GM18498 (cell line): Measurements from ENCODE around the gene LY6G6F.
A peak's percentile ranks its signal among the peaks of the same experiment; 100 is the strongest.

ENCODE experiments used
- ATAC-seq: cut with Tn5 transposase; IDR thresholded peaks from one replicate; pipeline ENCODE4 v1.9.1; 2021; ENCODE audit warnings: mild to moderate bottlenecking, moderate library complexity; ENCODE audit not compliant: unreplicated experiment

LY6G6F gene

DNA sequence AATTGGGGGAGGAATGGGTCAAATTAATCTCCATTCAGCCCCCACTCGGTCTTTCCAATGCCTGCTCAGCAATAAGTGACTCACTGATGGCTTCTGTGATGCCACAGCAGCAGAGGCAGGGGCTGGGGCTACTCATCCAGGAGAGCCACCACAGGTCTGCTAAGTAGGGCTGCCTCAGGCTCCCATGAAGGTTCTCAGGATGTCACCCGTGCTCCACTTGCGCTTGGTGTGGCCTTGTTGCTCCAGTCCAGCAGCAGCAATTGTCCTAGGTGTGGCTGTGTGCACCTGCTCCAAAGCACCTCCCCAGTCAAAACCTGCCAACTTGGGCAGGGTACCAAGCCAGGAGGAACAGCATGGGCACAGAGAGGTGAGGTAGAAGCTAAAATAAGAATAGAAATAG, 15.5 kb downstream of the LY6G6F start:
- ATAC-seq = no peak

DNA sequence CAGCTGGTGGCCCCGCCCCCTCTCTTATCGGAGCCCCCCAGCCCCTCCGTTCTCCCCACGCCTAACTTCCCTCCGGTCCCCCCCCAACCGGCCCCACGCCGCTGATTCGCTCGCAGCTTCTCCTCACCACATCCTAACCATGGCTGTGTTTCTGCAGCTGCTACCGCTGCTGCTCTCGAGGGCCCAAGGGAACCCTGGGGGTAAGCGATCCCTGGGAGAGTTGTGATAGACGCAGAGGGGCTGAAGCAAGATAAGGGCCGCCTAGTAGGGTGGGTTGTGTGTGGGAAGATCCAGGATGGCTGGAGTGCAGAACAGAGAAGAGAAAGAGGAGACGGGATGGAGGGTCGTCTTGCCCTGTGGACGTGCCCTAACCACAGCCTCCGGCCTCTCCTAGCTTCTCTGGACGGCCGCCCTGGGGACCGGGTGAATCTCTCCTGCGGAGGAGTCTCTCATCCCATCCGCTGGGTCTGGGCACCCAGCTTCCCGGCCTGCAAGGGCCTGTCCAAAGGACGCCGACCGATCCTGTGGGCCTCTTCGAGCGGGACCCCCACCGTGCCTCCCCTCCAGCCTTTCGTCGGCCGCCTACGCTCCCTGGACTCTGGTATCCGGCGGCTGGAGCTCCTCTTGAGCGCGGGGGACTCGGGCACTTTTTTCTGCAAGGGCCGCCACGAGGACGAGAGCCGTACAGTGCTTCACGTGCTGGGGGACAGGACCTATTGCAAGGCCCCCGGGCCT, 16.7 kb downstream of the LY6G6F start, which contains the start of gene MPIG6B:
TSS of gene MPIG6B (plus strand) at position 129 of the 735 bp plus-strand sequence. CDS start at position 140, 11 bp downstream.
- no peak for ATAC-seq

DNA sequence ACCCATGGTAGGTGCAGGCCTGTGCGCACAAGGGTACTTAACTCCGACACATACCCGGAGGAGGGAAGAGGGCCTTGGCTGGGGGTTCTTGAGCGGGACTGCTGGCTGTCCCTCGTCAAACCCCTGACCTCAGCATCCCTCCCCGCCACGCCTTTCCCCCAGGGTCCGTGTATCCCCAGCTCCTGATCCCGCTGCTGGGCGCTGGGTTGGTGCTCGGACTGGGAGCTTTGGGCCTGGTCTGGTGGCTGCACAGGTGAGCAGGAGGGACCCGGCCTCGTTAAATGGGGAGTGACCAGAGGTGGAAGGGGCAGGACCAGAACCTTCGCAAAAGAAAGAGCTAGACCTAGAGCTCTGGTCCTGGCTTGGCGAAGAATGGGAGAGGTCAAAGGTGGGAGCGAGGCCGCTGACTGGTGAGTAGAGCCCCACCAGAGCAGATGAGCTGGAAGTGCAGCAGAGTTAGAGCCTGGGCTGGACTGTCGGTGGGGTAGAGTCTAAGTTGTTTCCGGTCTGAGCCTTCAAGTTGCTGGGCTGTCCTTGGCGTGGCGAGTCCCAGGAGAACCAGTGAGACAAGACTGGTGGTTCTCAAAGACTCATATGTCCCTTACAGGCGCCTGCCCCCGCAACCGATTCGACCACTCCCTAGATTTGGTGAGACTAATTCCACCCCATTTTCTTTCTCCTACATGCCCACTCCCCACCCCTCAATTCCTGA, 17.5 kb downstream of the LY6G6F start:
- no peak for ATAC-seq

DNA sequence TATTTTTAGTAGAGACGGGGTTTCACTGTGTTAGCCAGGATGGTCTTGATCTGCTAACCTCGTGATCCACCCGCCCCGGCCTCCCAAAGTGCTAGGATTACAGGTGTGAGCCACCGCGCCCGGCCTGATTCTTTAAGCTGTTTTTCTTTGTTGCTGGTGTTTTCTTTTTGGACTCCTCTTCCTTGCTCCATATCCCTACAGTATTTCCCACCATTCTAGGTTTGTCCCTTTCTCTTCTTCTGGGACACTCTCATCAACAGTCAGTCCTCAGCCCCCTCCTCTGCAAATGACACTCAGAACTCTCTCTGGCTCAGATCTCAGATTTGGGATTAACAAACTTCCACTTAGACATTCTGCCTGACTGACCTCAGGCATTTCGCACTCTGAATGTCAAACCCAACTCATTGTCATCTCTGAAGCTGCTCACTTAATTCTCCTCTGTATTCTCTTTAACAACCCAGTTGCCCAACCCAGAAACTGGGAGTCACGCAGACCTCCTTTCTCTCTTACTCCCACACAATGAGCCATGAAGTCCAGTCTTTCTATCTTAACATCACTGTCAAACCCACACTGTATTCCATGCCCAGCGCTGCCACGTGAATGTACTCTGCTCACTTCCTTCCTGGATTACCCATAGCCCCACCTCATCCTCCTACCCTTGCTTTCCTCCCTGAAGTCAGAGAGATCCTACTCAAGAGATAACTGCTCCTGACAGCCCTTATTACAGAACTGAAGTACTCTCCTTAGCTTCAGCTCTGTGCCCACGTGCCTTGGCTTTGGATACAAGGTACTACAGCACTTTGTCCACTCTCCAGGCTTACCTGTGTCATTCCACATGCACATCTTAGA, 19.1 kb downstream of the LY6G6F start:
- no peak for ATAC-seq

DNA sequence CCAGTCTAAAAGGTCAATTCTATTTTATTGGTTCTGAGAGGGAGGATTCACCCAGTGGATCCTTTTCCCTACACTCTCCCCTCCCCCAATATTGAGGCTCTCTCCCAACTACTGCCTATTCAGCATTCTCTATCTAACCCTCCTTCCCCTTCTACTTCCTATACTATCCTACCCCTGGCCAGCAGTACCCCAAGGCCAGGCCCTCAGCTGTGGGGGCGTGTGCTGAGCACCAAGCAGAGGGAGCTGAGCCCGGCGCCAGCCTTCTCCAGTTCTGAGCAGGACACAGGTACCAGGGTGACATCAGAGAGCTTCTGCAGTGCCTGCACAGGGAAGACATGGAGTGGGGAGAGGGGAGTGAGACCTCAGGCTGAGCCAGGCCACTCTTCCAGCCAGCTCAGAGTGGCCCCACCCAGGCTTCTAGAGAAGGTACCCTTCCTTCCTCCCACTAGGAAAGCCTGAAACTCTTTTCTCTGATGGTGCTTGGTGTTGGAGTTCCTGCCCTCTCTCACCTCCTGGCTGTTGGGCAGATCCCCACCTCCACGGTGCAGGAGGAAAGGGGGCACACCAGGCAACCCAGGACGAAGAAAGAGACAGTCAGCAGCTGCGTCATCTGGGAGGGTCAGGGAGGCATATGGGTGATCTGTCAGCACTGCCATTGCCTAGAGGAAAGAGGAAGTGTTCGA, 20.5 kb downstream of the LY6G6F start:
- ATAC-seq = peak; percentile 49

DNA sequence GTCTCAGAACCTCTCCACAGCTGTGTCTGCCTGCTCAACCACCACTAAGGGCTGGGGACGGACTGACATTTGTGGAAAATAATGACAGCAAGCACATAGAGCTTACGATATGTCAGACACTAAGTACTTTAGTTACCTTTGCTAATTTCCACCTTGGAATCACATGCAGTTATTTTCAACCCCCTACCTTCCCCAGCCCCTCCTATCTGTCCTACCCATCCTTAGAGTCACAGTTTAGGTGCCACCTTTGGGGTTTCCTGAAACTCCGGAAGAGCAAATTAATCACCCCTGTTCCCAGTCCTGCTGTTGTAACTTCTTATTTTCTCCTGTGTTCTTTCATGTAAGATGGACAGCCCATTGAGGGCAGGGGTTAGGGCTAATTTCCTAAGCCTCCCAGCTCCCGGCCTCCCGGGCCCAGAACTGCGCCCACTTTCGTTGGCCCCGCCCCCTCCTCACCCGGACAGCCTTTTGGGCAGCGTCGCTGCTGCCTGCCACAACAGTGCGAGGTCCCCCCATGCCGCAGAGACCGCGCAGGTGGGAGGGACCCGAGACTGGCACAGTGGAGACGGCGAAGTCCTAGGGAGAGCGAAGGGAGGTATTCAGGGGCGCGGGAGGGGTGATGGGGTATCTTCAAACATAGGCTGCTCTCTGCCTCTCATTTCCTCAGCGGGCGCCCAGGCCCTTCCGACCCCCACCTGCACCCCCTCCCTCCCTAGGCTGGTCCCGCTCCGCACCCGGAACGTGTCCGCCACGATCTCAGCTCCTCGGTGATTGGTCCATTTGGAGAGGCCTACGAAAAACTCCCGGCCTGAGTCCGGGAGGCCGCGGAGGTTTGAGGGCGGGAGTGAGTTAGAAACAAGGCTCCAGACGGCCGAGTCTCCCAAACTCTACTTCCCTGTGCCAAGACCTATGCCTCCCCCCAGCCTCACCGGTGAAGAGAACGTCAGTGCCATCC, 21.3 kb downstream of the LY6G6F start:
- peak; percentile 2 for ATAC-seq

DNA sequence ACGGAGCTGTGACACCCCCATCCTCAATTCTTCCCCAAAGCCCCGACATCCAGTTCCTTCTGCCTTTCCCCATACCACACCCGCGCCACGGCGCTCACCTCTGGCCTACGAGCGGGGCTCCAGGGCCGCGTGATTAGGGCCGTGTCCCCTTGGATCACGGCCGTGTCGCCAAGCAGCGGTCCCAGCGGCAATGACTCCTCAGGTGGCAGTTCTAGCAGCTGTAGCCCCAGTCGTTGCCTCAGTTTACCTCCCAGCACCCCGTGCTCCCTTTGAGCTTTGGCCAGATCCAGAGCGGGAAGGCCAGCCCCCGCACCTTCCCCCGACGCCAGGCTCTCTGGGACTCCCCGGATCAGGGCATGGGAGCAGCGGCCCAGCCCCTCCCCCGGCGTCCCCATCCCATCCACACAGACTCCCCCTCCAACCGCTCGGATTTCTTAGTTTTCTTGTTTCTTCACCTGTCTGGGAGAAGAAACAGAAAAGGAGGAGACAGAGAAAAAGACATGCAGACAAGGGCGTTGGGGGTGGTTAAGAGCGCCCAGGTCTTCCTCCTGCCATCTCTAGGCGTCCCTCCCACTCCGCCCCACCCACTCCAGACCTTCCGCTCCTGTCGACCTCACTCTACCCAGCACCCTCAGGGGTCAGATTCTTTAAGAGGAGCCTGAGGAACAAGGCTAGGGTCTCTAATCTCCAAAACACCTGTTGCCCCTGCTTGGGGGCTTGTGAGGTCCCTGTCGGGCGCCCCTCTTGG, 22.3 kb downstream of the LY6G6F start, which contains the start of gene DDAH2:
TSS of gene DDAH2 (minus strand) at position 533 of the 748 bp plus-strand sequence. CDS start at position 395, 138 bp downstream.
- no peak for ATAC-seq

DNA sequence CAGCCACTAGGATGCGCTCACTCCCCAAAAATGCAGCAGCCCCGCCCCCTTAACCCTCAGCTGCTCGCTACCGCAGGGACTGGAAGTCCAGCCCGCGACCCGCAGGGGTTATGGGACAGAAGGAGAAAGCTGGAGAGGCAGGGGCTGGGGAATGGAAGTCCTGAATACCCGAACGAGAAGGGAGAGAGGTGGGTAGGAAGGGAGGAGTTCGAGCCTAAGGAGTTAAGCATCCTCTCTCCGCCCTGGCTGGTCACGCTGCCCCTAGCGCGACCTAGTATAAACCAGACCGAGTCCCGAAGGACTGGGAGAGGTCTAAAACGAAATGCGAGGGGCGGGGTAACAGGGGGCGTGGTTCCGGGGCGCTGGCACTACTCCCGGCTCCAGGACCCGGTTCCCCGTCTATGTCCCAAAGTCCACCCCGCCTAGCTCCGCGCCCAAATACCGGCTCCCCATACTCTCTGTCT, 22.9 kb downstream of the LY6G6F start:
- peak; percentile 54 for ATAC-seq

DNA sequence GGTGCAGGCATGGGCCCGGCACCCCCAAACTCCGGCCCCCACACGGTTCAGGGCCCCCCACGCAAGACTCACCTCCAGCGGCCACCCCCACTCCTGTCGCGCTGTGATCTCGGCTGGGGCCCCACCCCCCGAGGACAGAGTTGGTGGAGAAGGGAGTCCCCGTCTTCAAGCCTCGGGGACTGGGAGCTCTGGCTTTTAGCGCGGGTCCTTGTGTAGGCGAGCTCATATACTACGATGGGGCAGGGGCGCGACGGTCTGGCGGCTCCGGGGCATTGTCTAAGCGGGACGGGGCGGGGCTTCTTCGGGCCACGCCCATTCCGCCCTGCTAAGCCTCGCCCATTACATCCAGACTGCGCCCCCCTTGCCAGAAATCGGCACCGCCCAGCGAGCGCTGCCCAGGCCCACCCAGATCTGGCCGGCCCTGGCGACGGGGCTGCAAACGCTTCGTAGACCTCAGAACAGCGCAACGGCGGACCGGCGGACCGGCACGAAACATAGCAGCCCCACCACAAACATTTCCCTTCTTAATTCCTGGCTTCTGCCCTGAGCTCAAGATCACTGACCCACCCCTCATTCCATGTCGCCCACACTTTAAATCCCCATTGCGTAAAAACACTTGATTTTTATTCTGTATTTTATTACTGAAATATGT, 23.4 kb downstream of the LY6G6F start:
- peak; percentile 43 for ATAC-seq

DNA sequence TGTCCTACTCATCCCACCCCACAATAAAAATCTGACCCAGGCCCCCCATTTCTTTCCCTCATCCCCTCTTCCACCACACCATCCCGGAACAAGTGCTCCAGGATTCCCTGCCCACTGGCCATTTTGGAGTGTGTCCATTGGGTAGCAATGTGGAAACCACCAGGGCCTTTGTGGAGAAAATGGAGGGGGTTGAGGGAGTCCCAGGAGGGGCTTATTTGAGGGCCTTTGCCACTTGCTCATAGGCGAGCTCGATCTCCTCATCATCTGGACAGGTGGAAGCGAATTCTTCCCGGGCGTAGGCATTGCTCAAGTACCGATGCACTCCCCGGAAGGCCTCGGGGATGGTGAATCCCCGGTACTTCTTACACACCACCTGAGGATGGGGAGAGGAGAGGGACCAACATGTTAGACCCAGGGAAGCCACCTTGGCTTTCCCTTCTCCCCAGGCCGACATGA, 24.0 kb downstream of the LY6G6F start:
- ATAC-seq = no peak

DNA sequence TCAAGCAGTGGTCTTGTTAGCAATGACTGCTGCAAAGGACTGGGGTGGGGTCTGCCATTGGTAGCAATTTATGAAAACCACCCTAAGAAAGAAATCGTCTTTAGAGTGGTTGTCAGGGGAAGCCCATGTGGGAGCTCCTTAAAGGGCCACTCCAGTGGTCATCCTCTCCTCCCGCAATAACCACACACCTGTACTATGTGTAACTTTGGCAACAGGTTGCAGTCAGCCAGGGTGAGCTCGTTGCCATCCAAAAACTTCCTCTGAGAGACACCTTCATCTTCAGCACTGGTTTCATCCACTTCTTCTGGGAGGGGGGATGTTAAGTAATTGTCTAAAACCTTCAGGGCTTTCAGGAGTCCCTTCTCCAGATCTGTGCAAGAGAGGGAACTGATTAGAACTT, 25.4 kb downstream of the LY6G6F start:
- no peak for ATAC-seq

DNA sequence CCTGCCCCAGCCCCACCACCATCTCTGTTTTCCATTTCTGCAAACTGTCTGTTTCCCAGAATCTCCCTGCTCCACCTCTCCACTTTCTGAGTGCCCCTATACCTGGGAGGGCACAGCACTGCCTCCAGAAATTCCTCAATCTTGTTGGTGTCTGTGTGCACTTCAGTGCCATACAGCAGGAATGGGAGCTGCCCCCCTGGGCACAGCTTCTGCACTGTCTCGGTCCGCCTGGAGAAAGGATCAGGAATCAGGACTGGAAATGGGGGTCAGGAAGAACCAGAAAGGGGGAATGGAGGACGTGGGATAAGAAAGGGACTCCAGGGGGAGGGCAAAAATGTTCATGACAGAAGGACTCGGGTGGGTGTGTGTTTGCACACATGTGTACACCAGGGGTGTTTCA, 27.1 kb downstream of the LY6G6F start:
- ATAC-seq = no peak

DNA sequence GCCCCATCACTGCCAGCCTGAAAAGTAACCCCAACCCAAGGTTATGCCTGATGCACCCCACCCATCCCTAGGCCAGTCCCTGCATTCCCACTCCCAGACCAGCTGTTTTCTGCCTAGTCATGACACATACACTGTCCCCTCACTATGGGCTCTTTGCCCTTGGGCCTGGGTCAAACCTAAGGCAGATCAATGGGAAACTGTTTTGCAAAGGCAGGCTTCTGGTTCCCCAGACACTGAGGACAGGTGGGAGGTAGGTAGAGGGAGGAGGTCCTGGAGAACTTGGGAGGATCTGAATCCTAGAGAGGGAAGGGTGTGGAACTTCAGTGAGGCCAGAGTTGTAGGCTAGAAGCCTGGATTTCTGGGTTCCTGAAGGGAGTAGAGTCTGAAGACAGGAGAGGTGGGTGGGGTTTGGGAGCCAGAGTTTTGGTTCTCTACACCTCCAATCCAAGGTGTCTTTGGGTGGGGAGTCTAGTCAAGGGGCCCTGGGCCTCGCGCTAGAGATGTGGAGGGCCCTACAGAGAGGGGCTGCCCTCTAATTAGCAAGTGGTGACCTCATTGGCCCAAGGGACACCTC, 27.7 kb downstream of the LY6G6F start:
- no peak for ATAC-seq

DNA sequence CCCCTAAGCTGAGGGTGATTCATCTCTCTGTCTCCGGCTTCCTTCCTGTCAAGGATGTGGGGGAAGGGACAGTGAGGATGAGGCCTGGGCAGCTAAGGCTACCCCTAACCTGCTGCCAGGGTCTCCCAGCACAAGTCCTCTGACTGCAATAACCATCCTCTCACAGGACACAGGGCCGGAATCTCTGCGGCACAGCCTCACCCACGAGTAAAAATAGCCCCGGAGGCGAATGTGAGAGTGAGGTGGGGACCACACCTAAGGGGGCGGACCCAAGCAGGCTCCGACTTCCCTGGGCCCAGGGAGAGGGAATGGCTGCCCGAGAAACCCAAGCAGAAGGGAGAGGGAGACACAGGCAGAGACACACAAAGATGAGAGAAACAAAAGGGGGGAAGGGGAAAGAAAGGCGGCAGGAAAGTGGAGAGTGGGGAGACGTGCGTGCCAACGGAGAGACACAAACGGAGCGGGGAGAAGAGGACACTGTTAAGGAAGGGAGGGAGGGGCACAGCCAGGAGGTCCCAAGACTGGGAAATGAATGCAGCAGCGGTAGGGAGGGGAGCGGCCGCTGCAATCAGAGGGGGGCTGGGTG, 28.2 kb downstream of the LY6G6F start:
- ATAC-seq = no peak

DNA sequence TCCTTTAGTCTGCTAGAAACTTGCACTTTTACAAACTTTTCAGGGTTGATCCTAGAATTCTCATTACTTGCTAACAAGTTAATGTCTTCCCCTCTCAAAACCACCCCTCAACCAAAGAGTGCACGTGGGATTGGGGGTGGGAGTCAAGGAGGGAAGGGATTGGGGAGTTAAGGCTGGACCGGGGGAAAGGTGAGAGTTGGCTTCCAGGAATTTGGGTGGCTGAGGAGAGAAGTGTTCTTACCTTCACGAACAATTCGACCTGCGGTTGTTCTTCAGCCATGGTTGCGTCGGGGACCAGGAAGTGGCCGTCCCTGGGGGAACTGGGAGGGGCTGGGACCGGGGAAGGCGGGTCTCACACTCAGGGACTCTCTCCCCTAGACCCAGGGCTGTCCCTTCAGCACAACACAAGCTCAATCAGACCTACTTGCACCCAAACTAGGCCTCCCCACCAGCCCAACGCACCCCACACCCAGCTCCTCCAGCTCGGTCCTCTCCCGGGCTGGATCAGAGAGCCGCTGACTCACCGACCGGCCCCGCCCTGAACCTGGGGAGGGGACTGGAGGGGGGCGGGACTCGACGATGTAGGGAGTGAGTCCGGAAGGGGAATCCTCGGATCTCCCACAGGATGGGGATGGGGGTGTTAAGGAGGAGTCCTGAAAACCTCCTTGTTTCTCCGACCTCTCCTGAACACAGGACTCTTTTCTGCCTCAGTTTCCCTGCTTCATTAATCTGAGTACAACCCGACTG, 29.5 kb downstream of the LY6G6F start, which contains the start of gene CLIC1:
TSS of gene CLIC1 (minus strand) at position 510 of the 747 bp plus-strand sequence. CDS start at position 280, 230 bp downstream.
- peak; percentile 32 for ATAC-seq

DNA sequence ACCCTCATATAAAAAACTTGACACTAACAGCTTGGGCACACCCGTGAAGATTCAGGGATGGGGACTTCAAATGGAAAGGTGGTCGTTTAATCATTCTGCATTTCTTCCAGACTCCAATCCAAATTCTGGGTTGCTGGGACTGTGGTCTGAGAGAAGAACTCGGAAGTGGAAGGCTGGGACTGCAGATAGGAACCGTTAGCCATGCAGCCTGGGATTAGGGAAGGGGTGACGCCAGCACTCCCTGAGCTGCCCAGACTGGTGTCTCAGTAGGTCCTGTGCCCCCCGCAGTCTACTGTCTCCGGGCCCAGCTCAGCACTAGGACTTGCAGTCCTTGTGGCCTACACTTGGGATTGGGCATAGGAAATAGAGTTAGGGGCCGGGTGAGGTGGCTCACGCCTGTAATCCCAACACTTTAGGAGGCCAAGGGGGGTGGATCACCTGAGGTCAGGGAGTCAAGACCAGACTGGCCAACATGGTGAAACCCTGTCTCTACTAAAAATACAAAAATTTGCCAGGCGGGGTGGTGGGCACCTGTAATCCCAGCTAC, 30.2 kb downstream of the LY6G6F start:
- no peak for ATAC-seq
